Loucy (cell line): ENCODE data around the gene TNPO1.

Experiments
- CTCF ChIP-seq: fragments of 200-600 bp; sonication (generic); conservative IDR thresholded peaks from 2 replicates; pipeline ENCODE4 v1.5.1; 2014; ENCODE audit warnings: mild to moderate bottlenecking, antibody characterized with exemption, low read length
- EZH2phosphoT487 ChIP-seq: fragments of 200-600 bp; IDR thresholded peaks from 2 replicates; pipeline ENCODE4 v1.6.1; 2018; ENCODE audit warnings: antibody characterized with exemption, mild to moderate bottlenecking, moderate library complexity, borderline replicate concordance

- TF ChIP-seq CTCF (peak; percentile 65), EZH2phosphoT487 (no peak)
These were observed 104.4 kb downstream of the TNPO1 start for GRCh38 chr5:72920690-72921502.
